ENCODE data around the gene EPHA3. TPM values are rescaled to one million over a fixed set of nuclear protein-coding genes. Genes with fewer than 3 reads are reported as not detected.

Gene EPHA3
- total RNA-seq, 8 experiments from 2014 or later, result 0.36 to 84.3 (median 42.7) TPM; not detected in 1

GRCh38 chr3:89157575-89157974, 50.2 kb downstream of the EPHA3 start:
- no peak overlapping the region for H3K27ac ChIP-seq
- no peak overlapping the region for H3K4me3 ChIP-seq
- in situ Hi-C loops (cut with MboI; ENCODE audit: low pct_unique_long_range_greater_than_20kb in 2 of 9, low sequenced_read_pairs in 9 of 9, unreplicated experiment in 9 of 9), result no loop called here
- 20 to 86% (median 71%) methylated on average over 1 to 3 of the region's 3 CpGs; no CpG with 5 or more reads in 2 of the 10 experiments for WGBS, 10 experiments
- H3K4me1 ChIP-seq (replicated peaks in 1 of 2), result peaks cover 2 to 24% of the 10 kb centered on the region in 2 donors
- peak in 4 of 8 experiments; percentile 24 to 84 (median 70) for ATAC-seq (replicated peaks in 6 of 8)

DNA sequence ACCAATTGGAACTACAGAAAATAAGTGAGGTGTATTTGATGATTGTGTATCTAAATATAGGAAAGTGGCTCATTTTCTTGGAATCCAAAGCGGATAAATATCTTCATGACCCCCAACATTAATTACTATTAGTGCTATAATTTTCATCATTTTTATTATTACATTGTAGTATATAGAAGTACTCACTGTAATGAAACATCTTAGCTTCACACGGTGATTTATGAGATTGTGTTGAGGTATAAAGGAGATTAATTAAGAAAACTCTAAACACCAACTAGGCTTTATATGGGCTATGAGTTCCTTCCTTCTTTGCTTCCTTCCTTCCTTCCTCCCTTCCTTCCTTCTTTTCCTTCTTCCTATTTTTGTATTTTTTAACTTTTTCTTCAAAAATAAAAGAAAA, 52.2 kb downstream of the EPHA3 start:
- Histone ChIP-seq H3K4me1 (replicated peaks in 1 of 2) (peaks cover 11 to 31% of the 10 kb centered on the region in 2 donors), H3K27ac (no peak overlapping the region), H3K4me3 (no peak overlapping the region)
- WGBS, 10 experiments, result 29 to 100% (median 90%) methylated on average over 1 to 2 of the region's 2 CpGs; no CpG with 5 or more reads in 1 of the 10 experiments
- peak in 2 of 8 experiments; percentile 60 to 75 for ATAC-seq (replicated peaks in 6 of 8)
- in situ Hi-C loops (cut with MboI; ENCODE audit: low pct_unique_long_range_greater_than_20kb in 2 of 9, low sequenced_read_pairs in 9 of 9, unreplicated experiment in 9 of 9), result no loop called here

- in situ Hi-C loops (cut with MboI; ENCODE audit: low pct_unique_long_range_greater_than_20kb in 2 of 9, low sequenced_read_pairs in 9 of 9, unreplicated experiment in 9 of 9), result no loop called here
- Histone ChIP-seq H3K27ac (no peak overlapping the region), H3K4me1 (replicated peaks in 1 of 2) (peaks cover 28 to 54% of the 10 kb centered on the region in 2 donors), H3K4me3 (no peak overlapping the region)
- no peak for ATAC-seq (replicated peaks in 6 of 8)
These were observed 57.4 kb downstream of the EPHA3 start for GRCh38 chr3:89164774-89165173.

DNA sequence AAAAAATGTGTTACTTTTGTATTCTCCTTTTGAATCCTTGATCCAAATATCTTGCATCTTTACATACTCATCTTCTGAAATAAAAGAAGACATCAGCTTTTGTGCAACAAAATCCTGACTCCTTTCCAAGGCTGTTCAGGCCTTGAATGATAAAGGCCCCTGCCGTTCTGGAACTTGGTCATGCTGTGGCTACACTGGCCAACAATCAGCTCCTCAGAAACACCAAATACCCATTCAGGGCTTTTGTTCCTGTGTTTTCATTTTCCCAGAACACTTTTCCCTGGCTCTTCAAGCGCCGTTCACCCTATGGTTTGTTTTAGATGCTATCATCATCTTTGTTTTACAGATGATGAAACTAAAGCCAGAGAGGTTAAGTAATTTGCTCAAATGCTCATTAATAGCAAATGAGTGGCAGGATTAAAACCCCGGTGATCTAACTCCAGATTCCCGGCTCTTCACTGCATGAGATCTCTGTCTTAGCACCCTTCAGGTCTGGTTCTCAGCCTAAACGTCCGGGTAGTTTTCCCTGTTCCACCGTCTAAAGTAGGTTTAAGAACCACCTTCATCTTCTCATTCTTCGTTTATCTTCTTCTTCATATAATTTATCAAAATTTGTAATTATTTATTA, 58.3 kb downstream of the EPHA3 start:
- Histone ChIP-seq H3K4me1 (replicated peaks in 1 of 2) (peaks cover 28 to 56% of the 10 kb centered on the region in 2 donors), H3K4me3 (no peak overlapping the region), H3K27ac (peak overlapping the region; percentile 6 to 45)
- in situ Hi-C loops (cut with MboI; ENCODE audit: low pct_unique_long_range_greater_than_20kb in 2 of 9, low sequenced_read_pairs in 9 of 9, unreplicated experiment in 9 of 9), result no loop called here
- 50 to 85% (median 55%) methylated on average over 2 to 9 of the region's 9 CpGs for WGBS, 10 experiments
- ATAC-seq (replicated peaks in 6 of 8), result peak in 5 of 8 experiments; percentile 46 to 79 (median 60)

DNA sequence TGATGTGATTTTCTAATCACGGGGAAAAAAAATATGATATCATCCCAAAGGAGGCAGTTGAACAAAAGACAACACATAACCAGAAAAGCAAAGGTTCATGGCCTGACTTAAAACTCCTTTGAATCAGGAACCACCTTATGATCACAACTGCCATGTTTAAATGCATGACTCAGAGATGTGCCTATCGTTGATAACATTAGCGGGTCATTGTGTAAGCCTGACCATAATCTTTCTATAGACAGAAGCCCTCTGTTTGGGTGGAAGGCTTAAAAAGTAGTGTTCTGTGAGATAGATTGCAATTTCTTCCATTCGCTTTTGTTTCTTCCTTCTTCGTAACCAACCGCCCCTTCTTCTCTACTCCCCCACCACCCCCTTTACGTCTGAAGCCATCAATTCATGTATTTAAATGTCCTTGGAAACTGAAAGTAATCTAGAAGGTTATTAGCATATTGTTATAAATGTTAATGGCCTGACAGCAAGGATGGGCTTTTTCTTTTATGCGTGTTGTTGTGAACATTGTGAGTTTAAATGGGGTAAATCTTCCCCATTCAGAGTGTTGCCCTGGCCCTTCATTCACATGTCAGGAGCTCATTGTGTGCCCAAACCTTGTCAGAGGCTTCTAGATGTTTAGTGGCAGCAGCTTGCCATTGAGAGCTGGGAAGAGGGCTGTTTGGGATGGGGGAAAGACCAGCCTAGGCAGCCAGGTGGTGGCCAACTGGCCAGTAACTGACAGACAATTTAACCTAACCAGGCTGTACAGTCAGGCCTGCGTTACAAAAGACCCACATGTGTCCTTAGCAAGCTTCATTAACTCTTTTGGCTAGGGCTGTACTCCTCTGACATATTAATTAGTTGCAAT, 64.5 kb downstream of the EPHA3 start:
- WGBS, 10 experiments, result 21 to 100% (median 58%) methylated on average over 1 to 7 of the region's 9 CpGs; no CpG with 5 or more reads in 1 of the 10 experiments

GRCh38 chr3:89173546-89173945, 66.1 kb downstream of the EPHA3 start:
- peaks cover 0 to 61% of the 10 kb centered on the region in 2 donors for H3K4me1 ChIP-seq (replicated peaks in 1 of 2)
- no peak for ATAC-seq (replicated peaks in 6 of 8)
- in situ Hi-C loops (cut with MboI; ENCODE audit: low pct_unique_long_range_greater_than_20kb in 2 of 9, low sequenced_read_pairs in 9 of 9, unreplicated experiment in 9 of 9), result no loop called here
- H3K4me3 ChIP-seq, result no peak overlapping the region
- H3K27ac ChIP-seq, result no peak overlapping the region

More for the DNA sequence above, 64.5 kb downstream of the EPHA3 start:
- H3K4me1 ChIP-seq (replicated peaks in 1 of 2), result peaks cover 3 to 60% of the 10 kb centered on the region in 2 donors
- peak overlapping the region; percentile 62 to 69 for H3K27ac ChIP-seq
- in situ Hi-C loops (cut with MboI; ENCODE audit: low pct_unique_long_range_greater_than_20kb in 2 of 9, low sequenced_read_pairs in 9 of 9, unreplicated experiment in 9 of 9), result no loop called here
- ATAC-seq (replicated peaks in 6 of 8), result peak in 6 of 8 experiments; percentile 34 to 94 (median 92)
- peak overlapping the region in 1 of 5 donors; percentile 7 for H3K4me3 ChIP-seq

GRCh38 chr3:89179355-89180001, 72.1 kb downstream of the EPHA3 start:
- WGBS, 10 experiments, result 20 to 50% (median 32%) methylated on average over 1 to 3 of the region's 3 CpGs
- peak overlapping the region in 1 of 2 donors; percentile 10 for H3K27ac ChIP-seq
- in situ Hi-C loops (cut with MboI; ENCODE audit: low pct_unique_long_range_greater_than_20kb in 2 of 9, low sequenced_read_pairs in 9 of 9, unreplicated experiment in 9 of 9), result no loop called here
- ATAC-seq (replicated peaks in 6 of 8), result peak; percentile 48 to 83 (median 74)
- H3K4me1 ChIP-seq (replicated peaks in 1 of 2), result peaks cover 16 to 58% of the 10 kb centered on the region in 2 donors
- H3K4me3 ChIP-seq, result no peak overlapping the region

- in situ Hi-C loops (cut with MboI; ENCODE audit: low pct_unique_long_range_greater_than_20kb in 2 of 9, low sequenced_read_pairs in 9 of 9, unreplicated experiment in 9 of 9), result no loop called here
These were observed 72.9 kb downstream of the EPHA3 start for GRCh38 chr3:89180334-89180733.

GRCh38 chr3:89182056-89182455, 74.6 kb downstream of the EPHA3 start:
- in situ Hi-C loops (cut with MboI; ENCODE audit: low pct_unique_long_range_greater_than_20kb in 2 of 9, low sequenced_read_pairs in 9 of 9, unreplicated experiment in 9 of 9), result no loop called here
- H3K4me3 ChIP-seq, result no peak overlapping the region
- H3K27ac ChIP-seq, result no peak overlapping the region
- ATAC-seq (replicated peaks in 6 of 8), result no peak
- 25 to 100% (median 90%) methylated on average over 1 of the region's 1 CpG; no CpG with 5 or more reads in 3 of the 10 experiments for WGBS, 10 experiments
- H3K4me1 ChIP-seq (replicated peaks in 1 of 2), result peaks cover 16 to 56% of the 10 kb centered on the region in 2 donors

More at GRCh38 chr3:89180334-89180733, 72.9 kb downstream of the EPHA3 start:
- Histone ChIP-seq H3K4me3 (no peak overlapping the region), H3K4me1 (replicated peaks in 1 of 2) (peaks cover 16 to 58% of the 10 kb centered on the region in 2 donors), H3K27ac (no peak overlapping the region)
- peak in 3 of 8 experiments; percentile 37 to 71 (median 49) for ATAC-seq (replicated peaks in 6 of 8)
- 0 to 49% (median 23%) methylated on average over 1 to 2 of the region's 2 CpGs; no CpG with 5 or more reads in 2 of the 10 experiments for WGBS, 10 experiments

DNA sequence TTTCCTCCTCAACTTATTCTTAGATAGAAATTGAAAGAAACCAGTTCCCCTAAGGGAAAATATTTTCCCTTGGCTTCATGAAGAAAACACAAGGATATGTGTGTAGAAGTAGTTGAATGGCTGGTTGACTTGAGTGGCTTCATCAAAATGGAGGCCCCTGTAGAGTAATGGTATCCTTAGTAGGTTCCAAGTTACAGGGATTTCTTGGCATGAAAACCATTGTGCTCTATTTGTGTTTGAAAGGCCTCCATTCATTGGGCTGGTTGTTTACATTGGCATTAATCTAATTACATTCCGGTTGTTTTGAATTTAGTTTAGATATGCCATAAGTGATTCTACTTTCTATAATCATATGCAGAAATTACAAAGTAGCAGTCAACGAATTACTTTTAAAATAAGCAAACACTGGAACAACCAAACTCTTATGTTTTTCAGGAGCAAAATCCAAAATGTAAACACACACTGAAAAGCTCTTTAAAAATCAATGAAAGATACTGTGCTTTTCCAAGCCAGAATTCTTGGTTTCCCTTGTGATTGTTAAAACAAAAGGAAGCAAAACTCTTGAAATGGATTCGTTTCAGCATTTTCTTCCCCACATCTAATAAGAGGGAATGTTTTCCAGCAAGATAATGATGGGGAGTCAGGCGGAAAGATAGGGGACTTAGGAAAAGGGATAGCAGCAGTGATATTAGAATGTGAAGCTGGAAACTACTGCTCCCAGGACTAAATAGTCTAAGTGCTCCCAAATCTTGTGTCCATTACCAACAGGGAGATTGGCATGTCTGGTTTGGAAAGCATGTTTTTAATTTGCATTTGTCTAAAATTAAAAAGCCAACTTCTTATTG, 77.0 kb downstream of the EPHA3 start:
- peaks cover 16 to 33% of the 10 kb centered on the region in 2 donors for H3K4me1 ChIP-seq (replicated peaks in 1 of 2)
- no peak overlapping the region for H3K27ac ChIP-seq
- 24 to 88% (median 65%) methylated on average over 1 to 4 of the region's 4 CpGs for WGBS, 10 experiments
- ATAC-seq (replicated peaks in 6 of 8), result peak in 1 of 8 experiments; percentile 16
- in situ Hi-C loops (cut with MboI; ENCODE audit: low pct_unique_long_range_greater_than_20kb in 2 of 9, low sequenced_read_pairs in 9 of 9, unreplicated experiment in 9 of 9), result no loop called here
- H3K4me3 ChIP-seq, result no peak overlapping the region

- 35 to 100% (median 91%) methylated on average over 2 to 4 of the region's 4 CpGs; no CpG with 5 or more reads in 1 of the 10 experiments for WGBS, 10 experiments
- Histone ChIP-seq H3K4me3 (no peak overlapping the region), H3K4me1 (replicated peaks in 1 of 2) (peaks cover 4 to 12% of the 10 kb centered on the region in 2 donors), H3K27ac (no peak overlapping the region)
- ATAC-seq (replicated peaks in 6 of 8), result no peak
- in situ Hi-C loops (cut with MboI; ENCODE audit: low pct_unique_long_range_greater_than_20kb in 2 of 9, low sequenced_read_pairs in 9 of 9, unreplicated experiment in 9 of 9), result no loop called here
These were observed 79.0 kb downstream of the EPHA3 start for GRCh38 chr3:89186456-89186855.

DNA sequence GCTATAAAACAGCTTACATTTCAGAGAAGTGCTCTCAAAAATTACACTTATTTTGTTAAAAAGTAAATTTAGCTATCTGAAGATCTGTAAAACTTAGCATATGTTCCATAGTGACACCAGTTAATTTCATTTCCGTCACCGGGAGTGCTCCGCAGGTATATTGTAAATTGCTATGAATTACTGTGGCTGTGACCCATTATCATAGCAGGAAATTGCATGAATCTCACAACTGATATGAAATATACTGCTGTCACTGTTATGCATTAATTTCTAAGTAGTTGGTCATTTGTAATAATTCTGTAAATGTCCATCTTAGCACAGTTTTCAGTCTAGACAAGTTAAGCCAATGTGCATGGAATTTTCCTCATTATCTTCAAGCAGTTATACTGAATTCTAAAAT, 91.2 kb downstream of the EPHA3 start:
- Histone ChIP-seq H3K4me1 (replicated peaks in 1 of 2) (no peaks in the 10 kb centered on the region), H3K27ac (no peak overlapping the region), H3K4me3 (no peak overlapping the region)
- in situ Hi-C loops (cut with MboI; ENCODE audit: low pct_unique_long_range_greater_than_20kb in 2 of 9, low sequenced_read_pairs in 9 of 9, unreplicated experiment in 9 of 9), result no loop called here
- no peak for ATAC-seq (replicated peaks in 6 of 8)
- WGBS, 10 experiments, result 22 to 100% (median 75%) methylated on average over 1 to 3 of the region's 3 CpGs
